ENCODE data around the gene UBD.

DNA sequence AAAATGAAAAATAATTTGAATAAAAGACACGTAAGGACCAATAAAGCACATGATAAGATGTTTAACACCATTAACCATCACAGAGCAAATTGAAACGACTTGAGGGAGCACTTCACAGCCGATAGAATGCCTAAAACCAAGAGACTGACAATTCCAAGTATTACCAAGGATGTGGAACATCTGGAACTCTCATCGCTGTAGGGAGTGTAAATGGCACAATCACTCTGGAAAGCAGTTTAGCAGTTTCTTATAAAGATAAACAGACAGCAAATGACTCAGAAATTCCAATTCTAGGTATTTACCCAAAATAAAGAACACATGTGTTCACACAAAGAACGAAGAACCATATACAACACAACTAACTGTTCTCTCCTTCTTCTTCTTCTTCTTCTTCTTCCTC, 8.5 kb upstream of the UBD start:
- TF ChIP-seq, protein P1, sequence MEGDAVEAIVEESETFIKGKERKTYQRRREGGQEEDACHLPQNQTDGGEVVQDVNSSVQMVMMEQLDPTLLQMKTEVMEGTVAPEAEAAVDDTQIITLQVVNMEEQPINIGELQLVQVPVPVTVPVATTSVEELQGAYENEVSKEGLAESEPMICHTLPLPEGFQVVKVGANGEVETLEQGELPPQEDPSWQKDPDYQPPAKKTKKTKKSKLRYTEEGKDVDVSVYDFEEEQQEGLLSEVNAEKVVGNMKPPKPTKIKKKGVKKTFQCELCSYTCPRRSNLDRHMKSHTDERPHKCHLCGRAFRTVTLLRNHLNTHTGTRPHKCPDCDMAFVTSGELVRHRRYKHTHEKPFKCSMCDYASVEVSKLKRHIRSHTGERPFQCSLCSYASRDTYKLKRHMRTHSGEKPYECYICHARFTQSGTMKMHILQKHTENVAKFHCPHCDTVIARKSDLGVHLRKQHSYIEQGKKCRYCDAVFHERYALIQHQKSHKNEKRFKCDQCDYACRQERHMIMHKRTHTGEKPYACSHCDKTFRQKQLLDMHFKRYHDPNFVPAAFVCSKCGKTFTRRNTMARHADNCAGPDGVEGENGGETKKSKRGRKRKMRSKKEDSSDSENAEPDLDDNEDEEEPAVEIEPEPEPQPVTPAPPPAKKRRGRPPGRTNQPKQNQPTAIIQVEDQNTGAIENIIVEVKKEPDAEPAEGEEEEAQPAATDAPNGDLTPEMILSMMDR (conservative IDR thresholded peaks at IDR 0.05) = no peak
- TF ChIP-seq EZH2 (IDR thresholded peaks at IDR 0.05; ENCODE audit: low read depth) = no peak
